Measurements from ENCODE around the gene TFF1.

DNA sequence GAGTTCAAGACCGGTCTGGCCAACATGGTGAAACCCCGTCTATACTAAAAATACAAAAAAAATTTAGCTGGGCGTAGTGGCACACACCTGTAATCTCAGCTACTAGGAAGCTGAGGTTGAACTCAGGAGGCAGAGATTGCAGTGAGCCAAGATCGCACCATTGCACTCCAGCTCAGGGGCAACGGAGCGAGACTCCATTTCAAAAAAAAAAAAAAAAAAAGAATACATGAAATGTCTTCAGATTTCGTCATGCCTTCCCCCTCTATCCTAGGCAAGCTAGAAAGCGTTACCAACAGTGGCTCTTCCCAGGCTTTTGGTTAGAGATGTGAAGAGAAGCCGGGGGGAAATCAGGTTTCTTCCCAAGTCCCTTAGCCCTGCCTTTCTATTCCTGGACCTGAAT, 3.6 kb downstream of the TFF1 start:
- TF ChIP-seq, protein P1, sequence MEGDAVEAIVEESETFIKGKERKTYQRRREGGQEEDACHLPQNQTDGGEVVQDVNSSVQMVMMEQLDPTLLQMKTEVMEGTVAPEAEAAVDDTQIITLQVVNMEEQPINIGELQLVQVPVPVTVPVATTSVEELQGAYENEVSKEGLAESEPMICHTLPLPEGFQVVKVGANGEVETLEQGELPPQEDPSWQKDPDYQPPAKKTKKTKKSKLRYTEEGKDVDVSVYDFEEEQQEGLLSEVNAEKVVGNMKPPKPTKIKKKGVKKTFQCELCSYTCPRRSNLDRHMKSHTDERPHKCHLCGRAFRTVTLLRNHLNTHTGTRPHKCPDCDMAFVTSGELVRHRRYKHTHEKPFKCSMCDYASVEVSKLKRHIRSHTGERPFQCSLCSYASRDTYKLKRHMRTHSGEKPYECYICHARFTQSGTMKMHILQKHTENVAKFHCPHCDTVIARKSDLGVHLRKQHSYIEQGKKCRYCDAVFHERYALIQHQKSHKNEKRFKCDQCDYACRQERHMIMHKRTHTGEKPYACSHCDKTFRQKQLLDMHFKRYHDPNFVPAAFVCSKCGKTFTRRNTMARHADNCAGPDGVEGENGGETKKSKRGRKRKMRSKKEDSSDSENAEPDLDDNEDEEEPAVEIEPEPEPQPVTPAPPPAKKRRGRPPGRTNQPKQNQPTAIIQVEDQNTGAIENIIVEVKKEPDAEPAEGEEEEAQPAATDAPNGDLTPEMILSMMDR (IDR thresholded peaks at IDR 0.05; ENCODE audit: low read depth, low read length) = no peak
- no peak for TF ChIP-seq EZH2phosphoT487 (IDR thresholded peaks at IDR 0.05; ENCODE audit: low read depth)

Measured in OCI-LY3 (cell line).